ENCODE results near the gene DIPK1B.

GRCh38 chr9:136728080-136728547 is 15.7 kb downstream of the DIPK1B start:
- no peak for TF ChIP-seq YY1 (IDR thresholded peaks at IDR 0.05; ENCODE audit: insufficient read depth, insufficient read length)
- TF ChIP-seq ZNF274 (IDR thresholded peaks at IDR 0.05; ENCODE audit: low read depth, low read length), result no peak
- TF ChIP-seq SUZ12 (IDR thresholded peaks at IDR 0.05; ENCODE audit: extremely low read depth, insufficient read depth, insufficient read length), result no peak
